ENCODE measurements around the gene POP4. TPM values are rescaled to one million over a fixed set of nuclear protein-coding genes. Genes with fewer than 3 reads are reported as not detected.

Gene POP4
- total RNA-seq, 4 donors from 2014 or later, result 46.3 to 56.5 (median 54.8) TPM

GRCh38 chr19:29660835-29661234, 54.8 kb downstream of the POP4 start:
- WGBS, 2 donors, result 67 to 70% methylated on average over 10 of the region's 10 CpGs
- Histone ChIP-seq H3K36me3 (no peaks in the 10 kb centered on the region), H3K9me3 (no peaks in the 10 kb centered on the region), H3K4me3 (no peak overlapping the region), H3K4me1 (peaks cover 24 to 51% (median 30%) of the 10 kb centered on the region in 3 donors), H3K27me3 (no peaks in the 10 kb centered on the region), H3K27ac (peak overlapping the region in 2 of 4 donors; percentile 41 to 93)
- DNase-seq, result no peak
- TF ChIP-seq CTCF (IDR thresholded peaks at IDR 0.05) (no peak), POLR2A (IDR thresholded peaks at IDR 0.05) (no peak)
- intact Hi-C loops (cut with DNase I), result no loop called here

- 0 to 43% methylated on average over 1 of the region's 1 CpG for WGBS, 2 donors
These were observed 56.2 kb downstream of the POP4 start for GRCh38 chr19:29662278-29662603.

GRCh38 chr19:29662604-29663404, 56.7 kb downstream of the POP4 start:
- TF ChIP-seq POLR2A (IDR thresholded peaks at IDR 0.05), result peak in 2 of 4 donors; percentile 12 to 45
- TF ChIP-seq CTCF (IDR thresholded peaks at IDR 0.05), result no peak

More at GRCh38 chr19:29662278-29662603, 56.2 kb downstream of the POP4 start:
- Histone ChIP-seq H3K4me3 (peak overlapping the region in 1 of 4 donors; percentile 19), H3K36me3 (no peaks in the 10 kb centered on the region), H3K4me1 (peaks cover 33 to 65% (median 35%) of the 10 kb centered on the region in 3 donors), H3K27me3 (no peaks in the 10 kb centered on the region), H3K27ac (peak overlapping the region; percentile 84 to 93 (median 89)), H3K9me3 (no peaks in the 10 kb centered on the region)
- no peak for TF ChIP-seq CTCF (IDR thresholded peaks at IDR 0.05)
- no peak for TF ChIP-seq POLR2A (IDR thresholded peaks at IDR 0.05)
- no peak for DNase-seq
- intact Hi-C loops (cut with DNase I), result no loop called here

GRCh38 chr19:29663861-29664752, 58.0 kb downstream of the POP4 start:
- Histone ChIP-seq H3K9me3 (no peaks in the 10 kb centered on the region), H3K27me3 (no peaks in the 10 kb centered on the region), H3K36me3 (no peaks in the 10 kb centered on the region), H3K4me3 (peak overlapping the region in 1 of 4 donors; percentile 90), H3K27ac (peak overlapping the region; percentile 84 to 93 (median 89)), H3K4me1 (peaks cover 41 to 84% (median 53%) of the 10 kb centered on the region in 3 donors)
- no peak for DNase-seq
- 41 to 54% methylated on average over 7 to 8 of the region's 19 CpGs for WGBS, 2 donors
- intact Hi-C loops (cut with DNase I), result no loop called here
- no peak for TF ChIP-seq CTCF (IDR thresholded peaks at IDR 0.05)
- TF ChIP-seq POLR2A (IDR thresholded peaks at IDR 0.05), result no peak

More at GRCh38 chr19:29662604-29663404, 56.7 kb downstream of the POP4 start:
- Histone ChIP-seq H3K9me3 (no peaks in the 10 kb centered on the region), H3K4me1 (peaks cover 36 to 71% (median 40%) of the 10 kb centered on the region in 3 donors), H3K36me3 (no peaks in the 10 kb centered on the region), H3K27me3 (no peaks in the 10 kb centered on the region), H3K27ac (peak overlapping the region; percentile 84 to 93 (median 89)), H3K4me3 (peak overlapping the region in 1 of 4 donors; percentile 19)
- WGBS, 2 donors, result 17 to 35% methylated on average over 8 to 9 of the region's 17 CpGs
- DNase-seq, result no peak
- intact Hi-C loops (cut with DNase I), result no loop called here

All from esophagus squamous epithelium (tissue), 5 donors.